GM18909 (cell line): ENCODE data around the gene CIB4.
"Not testable (repeated sequence)": the region's sequence is repeated elsewhere in the genome, so short reads cannot be mapped to it uniquely, and the experiment has no call there.

Source experiments
- ATAC-seq: cut with Tn5 transposase; IDR thresholded peaks from one replicate; pipeline ENCODE4 v1.9.1; 2021; ENCODE audit warnings: mild to moderate bottlenecking; ENCODE audit not compliant: unreplicated experiment, poor library complexity

Gene CIB4

DNA sequence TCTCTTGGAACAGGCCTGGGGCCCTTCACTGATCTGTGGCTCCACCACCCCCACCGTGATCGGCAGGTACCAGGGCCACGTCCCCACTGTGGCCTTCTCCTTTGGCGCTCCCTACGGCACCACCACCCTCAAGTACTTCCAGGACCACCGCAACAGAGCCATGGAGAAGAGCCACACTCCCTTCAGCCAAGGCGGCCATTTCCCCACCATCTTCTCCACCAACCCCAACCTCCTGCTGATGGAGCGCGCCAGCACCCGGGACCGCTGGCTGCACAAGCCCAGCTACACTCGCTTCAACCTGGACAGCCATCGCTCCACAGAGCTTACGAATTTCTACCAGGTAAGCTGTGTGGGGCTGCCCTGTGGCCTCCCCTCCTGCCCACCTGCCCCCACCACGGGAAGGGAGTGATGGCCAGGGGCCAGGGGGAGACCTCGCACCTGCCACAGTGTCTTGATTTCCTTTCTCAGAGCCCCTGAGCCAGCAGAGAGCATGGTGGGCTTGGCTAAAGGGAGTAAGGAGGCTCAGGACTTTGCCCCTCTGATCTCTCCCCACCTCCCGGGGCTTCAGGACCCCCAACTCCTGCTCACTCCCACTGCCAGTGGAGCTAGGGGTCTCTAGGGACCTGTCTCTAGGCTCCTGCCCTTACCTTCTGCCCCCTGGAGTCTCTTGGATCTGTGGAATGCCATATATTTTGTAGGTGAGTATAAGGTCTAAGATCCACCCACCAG, 65.2 kb downstream of the CIB4 start:
- ATAC-seq, result no peak

DNA sequence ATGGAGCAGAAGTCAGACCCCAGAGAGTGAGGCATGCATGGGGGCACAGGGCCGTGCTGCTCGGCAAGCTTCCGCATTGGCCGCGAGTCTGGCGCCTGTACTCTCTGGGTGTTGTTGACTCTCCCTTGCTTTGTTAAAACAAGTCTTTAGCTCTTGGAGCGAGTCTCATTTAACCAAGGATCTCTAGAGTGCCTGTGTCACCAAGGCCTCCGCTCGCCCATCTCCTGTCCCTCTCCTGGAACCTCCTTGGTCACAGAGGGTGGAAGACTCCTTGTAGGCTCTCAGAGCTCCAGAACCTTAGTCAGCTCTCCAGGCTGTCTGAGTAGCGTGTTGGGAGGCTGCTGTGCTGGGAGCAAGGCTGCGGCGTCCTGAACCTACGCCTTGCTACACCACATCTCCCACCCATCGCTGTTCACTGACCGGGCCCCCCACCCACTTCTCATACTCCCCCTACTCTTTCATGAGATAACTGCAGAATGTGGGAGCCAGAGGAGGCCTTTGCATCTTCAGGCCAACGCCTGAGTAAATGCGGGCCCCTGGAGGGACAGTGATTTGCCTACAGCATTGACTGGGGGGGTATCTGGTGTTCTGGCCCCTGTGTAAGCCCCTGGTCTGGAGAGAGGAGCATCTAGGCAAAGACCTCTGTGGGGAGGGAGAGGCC, 66.1 kb downstream of the CIB4 start:
- no peak for ATAC-seq

DNA sequence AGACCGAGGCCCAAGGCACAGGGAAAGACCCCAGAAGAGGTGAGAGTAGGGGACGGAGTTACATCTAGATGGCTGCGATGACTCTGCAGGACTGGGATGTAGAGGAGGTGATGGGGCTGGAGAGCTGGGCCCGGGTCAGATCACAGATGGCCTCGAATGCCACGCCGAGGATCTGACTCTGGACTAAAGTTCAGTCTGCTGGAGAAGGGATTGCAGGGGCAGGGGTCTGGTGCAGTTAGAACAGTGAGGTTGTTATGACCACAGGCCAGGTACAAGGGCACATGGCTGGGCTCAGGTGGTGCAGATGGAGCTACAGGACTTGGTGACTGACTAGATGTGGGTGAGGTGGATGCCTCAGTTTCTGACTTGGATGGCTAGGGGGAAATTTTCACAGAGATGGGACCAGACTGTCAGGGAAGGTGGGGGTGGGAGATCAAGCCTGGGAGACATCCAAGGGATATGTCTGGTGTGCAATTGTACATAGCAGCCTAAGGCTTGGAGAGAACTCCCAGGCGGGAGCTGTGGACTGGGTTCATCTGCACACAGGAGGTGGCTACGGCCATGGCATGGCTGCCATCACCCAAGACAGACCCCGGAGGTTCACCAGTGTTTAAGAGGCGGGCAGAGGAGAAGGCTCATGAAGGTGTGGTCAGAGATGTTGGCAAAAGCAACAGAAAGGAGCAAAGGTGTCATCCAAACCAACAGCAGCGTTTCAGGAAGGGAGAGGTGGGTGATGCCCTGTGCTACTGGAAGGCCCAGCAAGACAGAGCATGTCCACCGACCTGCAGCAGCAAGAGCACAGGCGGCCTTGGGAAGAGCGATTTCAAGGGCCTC, 66.9 kb downstream of the CIB4 start:
- no peak for ATAC-seq

DNA sequence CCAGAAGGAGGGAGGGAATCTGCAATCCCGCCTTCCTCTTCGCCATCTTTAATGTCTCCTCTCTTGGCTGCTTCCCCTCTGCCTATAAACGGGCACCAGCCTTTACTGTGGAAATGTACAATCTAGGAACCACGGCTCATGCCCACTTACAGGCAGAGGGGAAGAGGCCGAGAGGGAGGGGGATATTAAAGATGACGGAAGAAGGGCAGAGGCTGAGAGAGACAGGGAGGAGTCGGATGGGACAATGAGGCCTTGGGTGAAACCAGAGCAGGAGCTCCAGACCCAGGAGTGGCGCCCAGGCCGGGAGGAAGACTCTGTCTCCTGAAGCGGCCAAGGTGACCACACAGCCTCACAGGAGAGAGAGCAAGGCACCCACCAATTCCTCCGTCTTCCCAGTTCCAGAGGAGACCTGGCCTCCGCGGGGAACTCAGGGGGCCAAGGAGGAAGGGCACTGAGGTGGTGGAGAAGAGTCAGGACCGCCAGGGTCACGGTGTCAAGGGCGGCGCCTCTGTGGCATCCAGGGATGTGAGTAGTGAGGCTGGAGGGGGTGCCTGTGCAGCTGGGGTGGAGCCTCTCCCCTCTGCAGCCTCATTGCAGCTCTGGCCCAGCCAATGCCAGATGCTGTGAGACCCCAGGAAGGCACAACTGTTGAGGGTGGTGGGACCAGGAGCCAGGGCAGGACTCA, 67.8 kb downstream of the CIB4 start:
- ATAC-seq, result no peak

DNA sequence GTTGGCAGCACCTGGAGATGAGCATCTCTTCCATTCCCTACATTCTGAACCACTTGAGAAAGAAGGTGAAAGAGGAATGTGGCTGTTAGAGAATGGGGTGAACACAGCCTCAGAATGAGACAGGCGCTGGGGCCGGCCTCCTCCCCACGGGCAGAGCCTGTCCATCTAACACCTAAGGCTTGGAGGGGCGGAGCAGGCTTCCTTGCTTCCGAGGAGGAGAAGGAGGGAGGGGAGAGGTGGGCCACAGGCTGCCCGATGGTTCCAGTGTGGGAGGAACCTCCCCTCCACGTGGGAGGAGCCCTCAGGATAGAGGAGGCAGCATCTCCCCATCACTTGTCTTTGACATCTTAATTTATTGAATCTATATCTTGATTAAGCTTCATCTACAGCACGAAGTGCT, 68.6 kb downstream of the CIB4 start:
- ATAC-seq, result no peak

DNA sequence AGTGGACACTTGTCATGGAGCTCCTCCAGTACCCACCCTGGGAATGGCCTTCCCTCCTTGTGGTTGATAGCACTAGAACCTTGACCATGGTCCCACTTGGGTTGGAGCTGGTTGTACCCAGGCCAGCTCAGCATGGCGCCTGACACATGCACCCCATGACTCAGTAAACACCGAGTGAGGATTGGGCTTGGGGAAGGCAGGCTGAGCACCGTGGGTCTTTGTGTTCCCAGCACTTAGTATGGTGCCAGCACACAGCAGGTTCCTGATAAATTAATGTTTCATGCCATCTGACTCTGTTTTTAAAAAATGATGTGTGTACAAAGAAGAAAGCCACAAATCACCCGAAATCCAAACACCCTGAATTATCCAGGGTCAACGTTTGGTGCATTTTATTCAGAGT, 69.8 kb downstream of the CIB4 start:
- no peak for ATAC-seq

DNA sequence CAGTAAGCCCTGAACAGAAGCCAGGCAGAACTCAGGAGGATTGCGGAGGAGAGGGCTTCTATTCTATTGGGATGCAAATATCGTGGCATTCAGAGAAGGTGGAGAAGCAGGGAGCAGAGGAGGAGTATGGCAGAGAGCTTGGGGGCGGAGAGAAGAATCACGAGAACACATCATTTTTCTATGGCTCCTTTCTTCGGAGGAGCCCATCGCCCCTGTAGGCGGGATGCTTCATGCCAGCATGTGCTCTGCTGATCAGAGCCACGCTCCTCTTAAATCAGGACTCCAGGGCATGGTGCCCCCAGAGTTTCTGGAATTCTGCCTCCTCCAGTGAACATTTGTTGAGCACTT, 71.1 kb downstream of the CIB4 start:
- ATAC-seq, result no peak

DNA sequence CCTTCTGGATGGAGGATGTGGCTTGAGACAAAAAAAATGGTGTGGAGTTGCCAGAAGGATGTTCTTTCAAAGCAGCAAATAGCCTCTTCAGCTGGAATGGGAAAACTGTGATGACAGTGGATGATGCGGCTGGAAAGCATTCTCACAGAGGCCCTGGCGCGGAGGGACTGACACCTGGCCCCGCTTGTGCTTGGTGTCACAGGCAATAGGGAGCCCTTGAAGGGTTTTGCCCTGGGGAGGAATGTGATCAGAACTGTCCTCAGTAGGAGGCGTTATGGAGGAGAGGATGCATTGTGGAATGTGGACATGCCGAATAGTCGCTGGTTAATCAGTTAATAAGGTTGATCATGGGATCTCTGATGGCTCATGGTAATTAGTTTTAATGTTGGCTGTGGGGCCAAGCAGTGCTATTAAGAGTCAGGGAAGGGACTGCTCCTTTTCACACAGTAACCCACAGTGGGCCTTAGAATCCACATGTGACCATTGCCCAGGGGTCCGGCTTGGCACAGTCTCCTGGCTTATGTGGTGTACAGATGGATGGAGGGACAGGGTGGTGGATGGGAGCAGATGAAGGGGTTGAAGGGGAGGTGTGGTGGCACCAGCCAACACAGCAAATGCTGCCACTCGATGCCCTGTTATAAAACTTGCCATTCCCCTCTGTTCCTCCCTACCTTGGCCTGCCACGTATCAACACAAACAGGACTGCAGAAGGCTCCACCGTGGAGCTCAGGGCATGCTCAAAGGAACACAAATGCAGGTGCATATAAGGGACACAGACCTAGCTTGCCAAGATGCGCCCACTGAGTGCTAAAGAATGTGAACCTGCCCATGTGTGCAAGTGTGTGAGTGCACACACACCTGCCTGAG, 71.7 kb downstream of the CIB4 start:
- no peak for ATAC-seq

DNA sequence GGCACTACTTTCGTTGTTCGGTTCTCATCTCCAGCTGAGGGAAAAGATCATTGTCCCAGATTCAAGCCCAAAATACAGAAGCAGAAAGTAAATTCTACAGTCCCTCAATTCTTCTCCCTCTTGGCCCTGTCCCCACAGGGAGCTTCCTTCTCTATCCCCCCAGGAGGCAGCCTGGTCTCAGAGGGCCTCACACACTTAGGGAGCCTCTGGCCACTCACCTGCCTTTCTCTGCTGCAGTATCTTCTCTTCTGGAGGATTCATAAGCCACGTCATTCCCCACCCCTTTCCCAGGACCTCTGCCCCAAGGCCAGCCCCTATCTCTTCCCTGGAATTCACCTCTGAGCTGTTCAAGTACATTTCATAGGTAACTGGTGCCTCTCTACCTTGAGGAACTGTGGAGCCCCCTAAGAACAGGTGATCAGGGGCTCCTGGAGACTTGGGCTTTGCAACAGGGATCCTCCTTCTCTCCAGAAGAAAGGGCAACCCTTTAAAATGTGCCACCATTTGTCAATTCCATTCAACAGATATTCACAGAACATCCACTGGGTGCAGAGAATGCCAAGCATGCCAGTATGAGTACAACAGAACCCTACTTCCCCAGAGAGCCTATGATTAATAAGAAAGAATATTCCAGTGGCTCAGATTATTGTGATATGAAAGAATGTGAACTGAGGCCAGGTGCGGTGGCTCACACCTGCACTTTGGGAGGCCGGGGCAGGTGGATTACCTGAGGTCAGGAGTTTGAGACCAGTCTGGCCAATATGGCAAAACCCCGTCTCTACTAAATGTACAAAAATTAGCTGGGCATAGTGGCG, 72.9 kb downstream of the CIB4 start:
- ATAC-seq, result no peak

DNA sequence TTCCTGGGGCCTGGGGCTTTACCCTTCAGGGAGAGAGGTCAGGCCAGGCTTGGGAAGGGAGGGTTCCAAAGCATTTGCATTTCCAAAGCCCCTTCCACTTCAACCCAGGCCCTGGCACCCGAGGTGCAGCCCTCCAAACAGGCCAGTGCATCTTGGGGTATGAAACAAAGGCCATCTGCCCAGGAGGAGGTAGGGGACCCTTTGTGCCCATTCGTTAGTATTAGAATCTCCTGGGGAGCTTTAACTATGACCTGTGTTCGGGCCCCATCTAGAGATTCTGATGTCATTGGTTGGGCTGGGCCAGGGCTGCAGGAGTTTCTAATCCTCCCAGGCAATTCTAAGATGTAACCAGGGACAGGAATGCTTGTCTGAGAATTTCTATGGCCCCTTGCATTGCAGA, 73.6 kb downstream of the CIB4 start:
- no peak for ATAC-seq

DNA sequence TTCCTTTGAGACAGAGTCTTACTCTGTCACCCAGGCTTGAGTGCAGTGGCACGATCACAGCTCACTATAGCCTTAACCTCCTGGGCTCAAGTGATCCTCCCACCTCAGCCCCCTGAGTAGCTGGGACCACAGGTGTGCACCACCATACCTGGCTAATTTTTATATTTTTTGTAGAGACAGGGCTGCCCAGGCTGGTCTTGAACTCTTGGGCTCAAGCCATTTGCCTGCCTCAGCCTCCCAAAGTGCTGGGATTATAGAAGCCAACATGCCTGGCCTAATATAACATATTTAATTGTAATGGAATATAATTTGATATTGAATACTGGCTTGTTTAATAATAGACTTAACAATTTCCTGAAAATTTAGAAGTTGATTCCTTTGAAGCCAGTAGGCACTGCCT, 74.4 kb downstream of the CIB4 start:
- ATAC-seq, result not testable (repeated sequence)

DNA sequence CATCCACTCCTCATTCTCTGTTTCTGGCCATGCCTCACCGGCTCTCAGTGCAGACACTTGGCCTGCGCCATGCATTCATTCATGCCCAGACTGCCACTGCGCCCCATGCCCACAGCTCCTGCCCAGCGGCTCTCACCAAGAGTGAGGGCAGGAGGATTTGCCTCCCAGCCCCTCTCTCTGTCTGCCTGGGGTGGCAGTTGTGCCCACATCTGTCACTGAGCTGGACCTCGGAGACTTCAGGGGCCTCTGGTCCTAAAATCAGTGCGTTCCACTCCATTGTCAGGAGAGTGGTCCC, 75.1 kb downstream of the CIB4 start:
- no peak for ATAC-seq

DNA sequence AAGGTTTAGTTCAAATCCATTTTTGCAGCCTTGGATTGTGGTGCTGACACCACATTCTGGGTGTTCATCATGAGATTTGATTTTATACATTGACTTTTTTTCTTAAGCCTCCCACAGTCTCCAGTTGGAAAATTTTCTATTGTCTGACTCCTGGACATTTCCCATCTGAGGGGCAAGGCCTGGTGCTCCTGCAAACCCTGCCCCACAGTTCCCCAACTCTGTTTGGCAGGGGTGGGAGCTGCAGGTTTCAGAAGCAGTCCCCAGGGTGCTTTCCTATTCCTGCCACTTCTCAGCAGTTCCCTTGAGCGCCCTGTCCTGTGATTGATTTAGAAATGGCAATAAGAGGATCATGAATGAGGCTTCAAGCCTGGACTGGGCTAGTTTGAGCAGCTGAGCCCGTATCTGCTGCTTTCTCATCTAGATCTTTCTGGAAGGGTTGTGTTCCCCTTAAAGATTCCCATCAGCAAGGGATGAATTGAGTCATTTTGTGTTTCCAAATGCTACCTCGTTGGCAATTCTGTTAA, 77.0 kb downstream of the CIB4 start:
- ATAC-seq, result no peak

DNA sequence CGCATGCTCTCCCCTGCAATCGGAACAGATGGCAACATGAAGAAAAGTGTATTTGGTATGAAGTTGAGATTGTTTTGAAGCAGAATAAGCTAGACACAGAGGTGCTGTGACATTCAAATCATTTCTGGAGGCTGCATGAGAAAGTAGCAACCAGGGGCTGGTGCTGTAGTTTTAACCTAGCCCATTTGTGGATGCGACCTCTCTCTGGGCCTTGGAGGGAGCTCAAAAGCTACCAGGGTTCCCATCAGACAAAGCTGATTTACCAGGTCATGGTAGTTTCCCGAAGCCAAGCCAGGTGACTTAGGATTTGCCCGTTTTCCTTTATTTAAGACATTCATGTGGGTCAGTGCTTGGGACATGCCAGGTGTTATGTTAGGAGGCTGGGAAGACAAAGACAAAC, 77.5 kb downstream of the CIB4 start:
- ATAC-seq, result no peak

DNA sequence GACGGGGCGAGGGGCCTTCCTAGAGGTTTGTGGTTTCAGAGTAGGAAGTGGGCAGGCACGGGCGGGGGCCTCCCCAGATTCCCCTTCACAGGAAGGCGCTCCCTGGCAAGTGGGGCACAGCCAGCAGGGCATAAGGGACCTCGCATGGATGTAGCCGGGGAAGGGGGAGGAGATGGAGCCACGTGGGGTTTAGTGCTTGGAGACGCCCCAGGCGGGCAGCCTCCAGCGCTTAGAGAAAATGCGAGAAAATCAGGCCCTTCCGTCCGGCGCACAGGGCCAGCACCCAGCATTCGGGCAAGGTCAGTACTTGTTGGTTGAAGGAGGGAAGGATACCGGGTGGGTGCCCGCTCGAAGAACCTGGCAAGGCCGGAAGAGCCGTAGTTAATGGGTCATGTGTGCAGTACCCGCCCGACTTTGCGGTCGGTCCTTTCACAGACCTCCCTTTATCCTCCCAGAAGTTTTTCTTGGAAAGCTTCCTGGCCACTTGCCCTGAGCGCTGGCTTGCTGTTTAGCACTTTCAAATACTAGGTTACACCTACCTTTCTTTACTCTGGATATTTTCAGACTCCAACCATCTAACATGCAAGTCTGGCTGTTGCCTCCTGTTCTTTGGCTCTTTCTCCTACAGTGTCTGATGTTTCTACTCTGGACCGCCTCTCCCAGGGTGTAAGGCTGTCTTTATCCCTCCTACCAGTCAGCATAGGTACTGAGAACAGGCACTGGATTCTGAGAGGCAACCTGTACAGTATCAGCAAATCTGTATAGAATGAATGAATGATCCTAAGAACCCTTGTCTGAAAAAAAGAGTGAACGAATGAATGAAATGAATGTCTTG, 78.1 kb downstream of the CIB4 start:
- ATAC-seq, result no peak

DNA sequence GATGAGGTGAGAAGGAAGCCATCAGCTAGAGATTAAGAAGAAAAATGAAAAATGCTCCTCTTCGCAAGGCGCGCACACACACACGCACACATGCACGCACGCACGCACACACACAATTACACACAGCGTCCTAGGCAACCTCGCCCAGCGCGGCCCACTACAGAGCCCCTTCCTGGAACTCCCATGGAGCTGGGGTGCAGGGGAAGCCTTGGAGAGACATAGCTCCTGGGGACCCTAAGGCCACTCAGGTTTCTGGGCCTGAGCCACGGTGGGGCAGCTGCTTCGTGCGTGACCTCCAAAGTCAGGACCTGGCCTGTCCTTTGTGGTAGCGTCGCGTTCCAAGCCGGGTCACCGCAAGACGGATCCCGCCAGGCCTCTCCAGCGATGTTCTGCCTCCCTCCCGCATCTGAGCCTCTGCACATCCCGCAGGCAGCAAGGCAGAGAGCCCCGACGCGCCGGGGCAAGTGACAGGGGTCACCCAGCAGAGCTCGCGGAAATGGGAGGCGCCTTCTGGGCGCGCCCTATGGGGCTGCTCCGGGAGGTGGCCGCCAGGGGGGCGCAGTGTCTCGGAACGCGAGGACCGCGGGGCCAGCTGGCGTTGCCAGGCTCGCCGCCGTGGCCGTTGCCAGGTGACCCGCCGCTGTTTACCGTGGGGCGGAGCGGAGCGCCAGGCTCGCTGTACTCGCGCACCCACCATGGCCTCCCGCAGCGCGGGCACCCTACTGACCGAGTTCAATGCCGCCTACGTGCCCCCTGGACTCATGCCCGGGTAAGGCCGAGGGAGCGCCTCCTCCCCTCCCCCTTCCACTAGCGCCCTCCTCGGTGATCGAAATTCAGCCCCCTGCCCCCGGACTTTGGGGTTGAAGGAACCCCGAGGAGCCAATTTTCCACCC, 79.0 kb downstream of the CIB4 start:
- ATAC-seq, result no peak

DNA sequence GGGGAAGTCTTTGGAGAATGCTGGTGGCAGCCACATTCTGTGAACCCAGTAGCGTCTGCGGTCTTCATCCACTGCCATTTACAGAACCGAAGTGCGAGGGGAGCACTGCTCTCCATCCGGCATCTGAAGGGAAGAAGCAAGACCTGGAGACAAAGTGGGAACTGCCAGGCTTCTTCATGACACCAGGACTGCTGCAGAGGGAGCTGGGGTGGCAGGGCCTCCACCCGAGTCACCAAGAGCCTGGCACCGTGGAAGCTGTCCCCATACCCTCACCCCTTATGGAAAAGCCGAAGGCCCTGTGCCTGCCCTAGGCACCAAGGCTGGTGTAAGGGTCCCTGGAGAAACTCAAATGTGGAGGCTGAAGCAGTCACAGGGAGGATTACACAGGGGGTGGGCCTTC, 79.8 kb downstream of the CIB4 start:
- no peak for ATAC-seq
